GM12878 (cell line): Measurements from ENCODE around the gene NCAM2. TPM values are rescaled to one million over a fixed set of nuclear protein-coding genes. Genes with fewer than 3 reads are reported as not detected.

Experiments used
- CEBPB ChIP-seq, 2 experiments: fragments of 150-350 bp in 1 of 2; IDR thresholded peaks; 2 replicates each; pipeline ENCODE4 v1.6.1; 2012 to 2014; ENCODE audit warnings: low read depth in 2 of 2, low read length in 2 of 2, borderline replicate concordance in 1 of 2, inconsistent platforms in 1 of 2
- RB1 ChIP-seq: fragments of 450-650 bp; formaldehyde crosslinking; IDR thresholded peaks from 2 replicates; pipeline ENCODE4 v1.6.1; 2017; ENCODE audit warnings: mild to moderate bottlenecking, borderline replicate concordance
- polyA plus RNA-seq, 11 experiments: library from polyadenylated mRNA; depleted of rRNA in 4 of 11; unstranded in 6 of 11; stranded (reverse) in 5 of 11; fragments of >200 nt; fragmentation: Nextera tagmentation in 4 of 11; fragmentation: Illumina TruSeq in 1 of 11; extraction: Ambion mirVana in 4 of 11; extraction: Trizol in 1 of 11; gene quantifications; 1 replicate in 1 of 11; 2 replicates in 10 of 11; pipeline versions ENCODE4 v1.2.1 to v1.2.3, GENCODE V29; 2011 to 2016; ENCODE audit warnings: inconsistent platforms in 2 of 11, missing spikeins in 2 of 11, low read depth in 1 of 11
- total RNA-seq, 4 experiments: library from RNA; depleted of rRNA in 3 of 4; stranded (reverse); fragments of >200 nt in 3 of 4; fragmentation: Illumina TruSeq in 1 of 4; extraction: Trizol in 1 of 4; gene quantifications; 2 replicates each; pipeline versions ENCODE4 v1.2.1 to v1.2.3, GENCODE V29; 2013 to 2021
- TF ChIP-seq, protein P1 (sequence below): fragments of 150-350 bp; IDR thresholded peaks from 2 replicates; pipeline ENCODE4 v1.6.1; 2016; ENCODE audit warnings: low read depth, low read length
- TF ChIP-seq, protein P2 (sequence below): fragments of 450-650 bp; formaldehyde crosslinking; IDR thresholded peaks from 2 replicates; pipeline ENCODE4 v1.5.0; 2022; ENCODE audit warnings: mild to moderate bottlenecking, missing genetic modification characterization
- TF ChIP-seq, protein P3 (sequence below): IDR thresholded peaks from 2 replicates; pipeline ENCODE4 v1.6.1; 2011; ENCODE audit warnings: borderline replicate concordance, low read depth, mild to moderate bottlenecking, moderate library complexity, mixed read lengths, low read length; ENCODE audit not compliant: insufficient read depth; ENCODE audit errors: extremely low read length

The NCAM2 gene
- total and polyA plus RNA-seq, 10 of the 15 experiments (the other 5 are each of a cell fraction or from before 2014, with no cell fraction given), result 0.23 to 0.27 TPM; not detected in 8

DNA sequence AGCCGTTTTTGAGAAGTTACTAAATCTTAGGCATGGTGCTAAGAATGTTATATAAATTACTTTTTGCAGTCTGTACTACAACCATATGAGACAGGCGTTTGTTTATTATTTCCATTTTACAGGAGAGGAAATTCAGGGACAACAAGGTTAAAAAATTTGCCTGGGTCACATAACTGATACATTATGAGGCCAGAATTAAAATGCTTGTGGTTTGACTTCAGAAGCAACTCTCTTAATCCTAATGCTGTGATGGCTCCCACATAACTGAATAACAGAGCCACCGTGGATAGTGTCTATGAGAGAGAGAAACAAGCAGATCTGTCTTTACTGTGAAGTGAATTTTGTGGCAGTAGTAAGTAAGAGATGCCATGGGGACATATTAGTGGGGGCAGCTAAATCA lies 184.9 kb downstream of the NCAM2 start (continued):
- TF ChIP-seq, protein P1, sequence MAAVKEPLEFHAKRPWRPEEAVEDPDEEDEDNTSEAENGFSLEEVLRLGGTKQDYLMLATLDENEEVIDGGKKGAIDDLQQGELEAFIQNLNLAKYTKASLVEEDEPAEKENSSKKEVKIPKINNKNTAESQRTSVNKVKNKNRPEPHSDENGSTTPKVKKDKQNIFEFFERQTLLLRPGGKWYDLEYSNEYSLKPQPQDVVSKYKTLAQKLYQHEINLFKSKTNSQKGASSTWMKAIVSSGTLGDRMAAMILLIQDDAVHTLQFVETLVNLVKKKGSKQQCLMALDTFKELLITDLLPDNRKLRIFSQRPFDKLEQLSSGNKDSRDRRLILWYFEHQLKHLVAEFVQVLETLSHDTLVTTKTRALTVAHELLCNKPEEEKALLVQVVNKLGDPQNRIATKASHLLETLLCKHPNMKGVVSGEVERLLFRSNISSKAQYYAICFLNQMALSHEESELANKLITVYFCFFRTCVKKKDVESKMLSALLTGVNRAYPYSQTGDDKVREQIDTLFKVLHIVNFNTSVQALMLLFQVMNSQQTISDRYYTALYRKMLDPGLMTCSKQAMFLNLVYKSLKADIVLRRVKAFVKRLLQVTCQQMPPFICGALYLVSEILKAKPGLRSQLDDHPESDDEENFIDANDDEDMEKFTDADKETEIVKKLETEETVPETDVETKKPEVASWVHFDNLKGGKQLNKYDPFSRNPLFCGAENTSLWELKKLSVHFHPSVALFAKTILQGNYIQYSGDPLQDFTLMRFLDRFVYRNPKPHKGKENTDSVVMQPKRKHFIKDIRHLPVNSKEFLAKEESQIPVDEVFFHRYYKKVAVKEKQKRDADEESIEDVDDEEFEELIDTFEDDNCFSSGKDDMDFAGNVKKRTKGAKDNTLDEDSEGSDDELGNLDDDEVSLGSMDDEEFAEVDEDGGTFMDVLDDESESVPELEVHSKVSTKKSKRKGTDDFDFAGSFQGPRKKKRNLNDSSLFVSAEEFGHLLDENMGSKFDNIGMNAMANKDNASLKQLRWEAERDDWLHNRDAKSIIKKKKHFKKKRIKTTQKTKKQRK, result no peak
- TF ChIP-seq CEBPB (IDR thresholded peaks at IDR 0.05; ENCODE audit: borderline replicate concordance in 1 of 2, low read depth in 2 of 2, low read length in 2 of 2), result no peak
- TF ChIP-seq, protein P2, sequence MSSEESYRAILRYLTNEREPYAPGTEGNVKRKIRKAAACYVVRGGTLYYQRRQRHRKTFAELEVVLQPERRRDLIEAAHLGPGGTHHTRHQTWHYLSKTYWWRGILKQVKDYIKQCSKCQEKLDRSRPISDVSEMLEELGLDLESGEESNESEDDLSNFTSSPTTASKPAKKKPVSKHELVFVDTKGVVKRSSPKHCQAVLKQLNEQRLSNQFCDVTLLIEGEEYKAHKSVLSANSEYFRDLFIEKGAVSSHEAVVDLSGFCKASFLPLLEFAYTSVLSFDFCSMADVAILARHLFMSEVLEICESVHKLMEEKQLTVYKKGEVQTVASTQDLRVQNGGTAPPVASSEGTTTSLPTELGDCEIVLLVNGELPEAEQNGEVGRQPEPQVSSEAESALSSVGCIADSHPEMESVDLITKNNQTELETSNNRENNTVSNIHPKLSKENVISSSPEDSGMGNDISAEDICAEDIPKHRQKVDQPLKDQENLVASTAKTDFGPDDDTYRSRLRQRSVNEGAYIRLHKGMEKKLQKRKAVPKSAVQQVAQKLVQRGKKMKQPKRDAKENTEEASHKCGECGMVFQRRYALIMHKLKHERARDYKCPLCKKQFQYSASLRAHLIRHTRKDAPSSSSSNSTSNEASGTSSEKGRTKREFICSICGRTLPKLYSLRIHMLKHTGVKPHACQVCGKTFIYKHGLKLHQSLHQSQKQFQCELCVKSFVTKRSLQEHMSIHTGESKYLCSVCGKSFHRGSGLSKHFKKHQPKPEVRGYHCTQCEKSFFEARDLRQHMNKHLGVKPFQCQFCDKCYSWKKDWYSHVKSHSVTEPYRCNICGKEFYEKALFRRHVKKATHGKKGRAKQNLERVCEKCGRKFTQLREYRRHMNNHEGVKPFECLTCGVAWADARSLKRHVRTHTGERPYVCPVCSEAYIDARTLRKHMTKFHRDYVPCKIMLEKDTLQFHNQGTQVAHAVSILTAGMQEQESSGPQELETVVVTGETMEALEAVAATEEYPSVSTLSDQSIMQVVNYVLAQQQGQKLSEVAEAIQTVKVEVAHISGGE (CRISPR knock-in tag), result no peak
- no peak for TF ChIP-seq RB1
- TF ChIP-seq, protein P3, sequence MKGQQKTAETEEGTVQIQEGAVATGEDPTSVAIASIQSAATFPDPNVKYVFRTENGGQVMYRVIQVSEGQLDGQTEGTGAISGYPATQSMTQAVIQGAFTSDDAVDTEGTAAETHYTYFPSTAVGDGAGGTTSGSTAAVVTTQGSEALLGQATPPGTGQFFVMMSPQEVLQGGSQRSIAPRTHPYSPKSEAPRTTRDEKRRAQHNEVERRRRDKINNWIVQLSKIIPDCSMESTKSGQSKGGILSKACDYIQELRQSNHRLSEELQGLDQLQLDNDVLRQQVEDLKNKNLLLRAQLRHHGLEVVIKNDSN, result no peak
